ENCODE data around the gene EDARADD. TPM values are rescaled to one million over a fixed set of nuclear protein-coding genes. Genes with fewer than 3 reads are reported as not detected.
"Not testable (repeated sequence)": the region's sequence is repeated elsewhere in the genome, so short reads cannot be mapped to it uniquely, and the experiment has no call there.

Gene EDARADD
- total and polyA plus RNA-seq, 2 of the 8 experiments (the other 6 are each of a cell fraction or from before 2014, with no cell fraction given), result 3.4 to 6.1 TPM

DNA sequence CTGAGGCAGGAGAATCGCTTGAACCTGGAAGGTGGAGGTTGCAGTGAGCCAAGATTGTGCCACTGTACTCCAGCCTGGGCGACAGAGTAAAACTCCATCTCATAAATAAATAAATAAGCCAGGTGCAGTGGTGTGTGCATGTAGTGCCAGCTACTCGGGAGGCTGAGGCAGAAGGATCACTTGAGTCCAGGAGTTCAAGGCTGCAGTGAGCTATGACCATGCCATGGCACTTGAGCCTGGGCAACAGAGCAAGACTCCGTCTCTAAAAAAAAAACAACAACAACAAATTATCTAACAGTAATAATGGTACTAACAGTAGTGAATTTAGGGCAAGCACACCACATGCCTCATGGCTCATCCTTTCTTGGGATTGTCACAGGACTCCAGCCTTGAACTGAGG lies 41.3 kb upstream of the EDARADD start:
- H2BK12ac ChIP-seq (ENCODE audit: low read depth, low read length); H3K9ac ChIP-seq (replicated peaks in 1 of 4; ENCODE audit: extremely low read depth in 1 of 4, low read depth in 3 of 4, low read length in 3 of 4); H3K27ac ChIP-seq (ENCODE audit: low read depth, low read length); H3K4me1 ChIP-seq (replicated peaks in 1 of 4; ENCODE audit: control insufficient read depth in 3 of 4, insufficient read depth in 4 of 4, low read length in 3 of 4); H2AK5ac ChIP-seq (ENCODE audit: low read depth, low read length); H3K14ac ChIP-seq (ENCODE audit: insufficient read length); H3K4me3 ChIP-seq (ENCODE audit: extremely low read depth in 1 of 4, insufficient read depth in 2 of 4, low read depth in 3 of 4, low read length in 4 of 4); FAIRE-seq; H3K36me3 ChIP-seq (ENCODE audit: control insufficient read depth in 2 of 4, insufficient read depth in 4 of 4, low read length in 3 of 4); H3K9me3 ChIP-seq (ENCODE audit: insufficient read depth in 2 of 2, low read depth in 1 of 2, low read length in 1 of 2); POLR2A ChIA-PET (ENCODE audit: partially characterized antibody); H2BK120ac ChIP-seq (replicated peaks; ENCODE audit: low read depth, low read length); H3K18ac ChIP-seq (ENCODE audit: extremely low read depth, low read length); H4K20me1 ChIP-seq (replicated peaks in 1 of 2; ENCODE audit: control insufficient read depth in 1 of 2, insufficient read depth in 2 of 2, low read length in 2 of 2); H3K23me2 ChIP-seq (ENCODE audit: low read depth, low read length); H4K91ac ChIP-seq (replicated peaks; ENCODE audit: insufficient read length, low read length); H2AFZ ChIP-seq (ENCODE audit: low read length); H3K79me1 ChIP-seq (ENCODE audit: low read depth, low read length); H4K8ac ChIP-seq (ENCODE audit: extremely low read depth, insufficient read depth, low read length); H3K56ac ChIP-seq (replicated peaks; ENCODE audit: insufficient read length, low read depth, low read length); H3K27me3 ChIP-seq (replicated peaks in 1 of 4; ENCODE audit: control insufficient read depth in 3 of 4, extremely low read depth in 1 of 4, insufficient read depth in 3 of 4, low read length in 3 of 4); H2BK15ac ChIP-seq (ENCODE audit: low read length); H2BK20ac ChIP-seq (ENCODE audit: low read length); CTCF ChIA-PET (ENCODE audit: partially characterized antibody); H2BK5ac ChIP-seq (ENCODE audit: low read depth, low read length); H3K4me2 ChIP-seq (ENCODE audit: insufficient read depth in 1 of 2, low read depth in 2 of 2, low read length in 2 of 2); H3K79me2 ChIP-seq (ENCODE audit: control insufficient read depth in 1 of 2, insufficient read depth in 2 of 2, low read length in 2 of 2); H3K23ac ChIP-seq (ENCODE audit: insufficient read length); H3K4ac ChIP-seq (replicated peaks; ENCODE audit: insufficient read length, low read depth, low read length); H4K5ac ChIP-seq (ENCODE audit: insufficient read length, low read depth, low read length): not testable (repeated sequence)
- DNase-seq (ENCODE audit: low read depth in 1 of 2, low spot score in 2 of 2), result peak in 1 of 2 experiments; percentile 8
- 82% methylated on average over 4 of the region's 4 CpGs; no CpG with 5 or more reads in 1 of the 2 experiments for WGBS, 2 experiments (ENCODE audit: extremely low coverage in 1 of 2, insufficient coverage in 1 of 2, insufficient read length in 1 of 2, insufficient replicate concordance in 2 of 2, low coverage in 1 of 2, low lambda C conversion rate in 2 of 2, missing lambda C conversion rate in 1 of 2)
